ENCODE data around the gene ZBTB7C. TPM values are rescaled to one million over a fixed set of nuclear protein-coding genes. Genes with fewer than 3 reads are reported as not detected.

Gene ZBTB7C
- total and polyA plus RNA-seq, 2 of the 8 experiments (the other 6 are each of a cell fraction or from before 2014, with no cell fraction given) = 0.15 to 0.45 TPM

DNA sequence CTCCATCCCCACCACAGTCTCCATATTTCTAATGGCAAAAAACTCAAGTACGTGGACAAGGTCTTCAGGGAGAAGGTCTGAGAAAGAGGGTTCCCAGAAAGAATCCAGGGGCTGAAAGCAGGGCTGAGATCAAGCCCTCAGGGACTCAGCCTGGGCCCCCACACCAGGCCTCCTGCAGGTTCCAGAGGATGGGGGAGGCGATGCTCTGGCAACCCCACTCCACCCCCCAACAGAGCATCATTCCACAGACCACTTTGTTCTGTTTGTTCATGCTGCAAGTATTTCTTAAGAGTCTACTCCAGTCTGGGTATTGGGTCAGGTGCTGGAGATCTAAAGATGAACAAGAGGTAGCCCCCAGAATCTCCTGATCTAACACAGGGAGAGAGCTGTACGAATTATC lies 32.2 kb downstream of the ZBTB7C start:
- TF ChIP-seq, protein P1, sequence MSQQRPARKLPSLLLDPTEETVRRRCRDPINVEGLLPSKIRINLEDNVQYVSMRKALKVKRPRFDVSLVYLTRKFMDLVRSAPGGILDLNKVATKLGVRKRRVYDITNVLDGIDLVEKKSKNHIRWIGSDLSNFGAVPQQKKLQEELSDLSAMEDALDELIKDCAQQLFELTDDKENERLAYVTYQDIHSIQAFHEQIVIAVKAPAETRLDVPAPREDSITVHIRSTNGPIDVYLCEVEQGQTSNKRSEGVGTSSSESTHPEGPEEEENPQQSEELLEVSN (IDR thresholded peaks at IDR 0.05) = no peak
- TF ChIP-seq RFX5 (IDR thresholded peaks at IDR 0.05; ENCODE audit: borderline replicate concordance, low read depth, low read length) = no peak
- TF ChIP-seq CHD1 (IDR thresholded peaks at IDR 0.05; ENCODE audit: low read depth, low read length) = no peak
- no peak for TF ChIP-seq RBBP5 (IDR thresholded peaks at IDR 0.05; ENCODE audit: borderline replicate concordance, low read depth, low read length)
- no peak for TF ChIP-seq EGR1 (IDR thresholded peaks at IDR 0.05; ENCODE audit: borderline replicate concordance, low read depth, low read length)
- no peak for TF ChIP-seq CBX5 (IDR thresholded peaks at IDR 0.05; ENCODE audit: low read depth, low read length)
- TF ChIP-seq TCF12 (IDR thresholded peaks at IDR 0.05; ENCODE audit: low read depth, low read length) = no peak
- no peak for TF ChIP-seq GABPA (IDR thresholded peaks at IDR 0.05; ENCODE audit: borderline replicate concordance, insufficient read depth, low read length)
- TF ChIP-seq CTBP2 (IDR thresholded peaks at IDR 0.05; ENCODE audit: borderline replicate concordance, insufficient read depth, insufficient read length, low read length) = no peak
- H3K23me2 ChIP-seq (ENCODE audit: low read depth, low read length) = no peaks in the 10 kb centered on the region
- no peak overlapping the region for H2BK12ac ChIP-seq (ENCODE audit: low read depth, low read length)
- H3K79me2 ChIP-seq (ENCODE audit: control insufficient read depth in 1 of 2, insufficient read depth in 2 of 2, low read length in 2 of 2) = no peaks in the 10 kb centered on the region
- no peak overlapping the region for H3K56ac ChIP-seq (replicated peaks; ENCODE audit: insufficient read length, low read depth, low read length)
- no peak overlapping the region for H3K9ac ChIP-seq (replicated peaks in 1 of 4; ENCODE audit: extremely low read depth in 1 of 4, low read depth in 3 of 4, low read length in 3 of 4)
- WGBS, 2 experiments (ENCODE audit: extremely low coverage in 1 of 2, insufficient coverage in 1 of 2, insufficient read length in 1 of 2, insufficient replicate concordance in 2 of 2, low coverage in 1 of 2, low lambda C conversion rate in 2 of 2, missing lambda C conversion rate in 1 of 2) = 75% methylated on average over 3 of the region's 3 CpGs; no CpG with 5 or more reads in 1 of the 2 experiments
- H2BK20ac ChIP-seq (ENCODE audit: low read length) = no peak overlapping the region
- no peak overlapping the region for H4K91ac ChIP-seq (replicated peaks; ENCODE audit: insufficient read length, low read length)
- H3K4me1 ChIP-seq (replicated peaks in 1 of 4; ENCODE audit: control insufficient read depth in 3 of 4, insufficient read depth in 4 of 4, low read length in 3 of 4) = peaks cover 0 to 10% (median 0%) of the 10 kb centered on the region in 4 experiments; a peak in 3 of 7 replicates
- H2AFZ ChIP-seq (ENCODE audit: low read length) = no peak overlapping the region
- H2AK5ac ChIP-seq (ENCODE audit: low read depth, low read length) = no peak overlapping the region
- POLR2A ChIA-PET (ENCODE audit: partially characterized antibody) = no interaction called here
- CTCF ChIA-PET (ENCODE audit: partially characterized antibody) = interaction anchor here (0.7 to 1.8 kb wide), 2 partner anchors 50 to 81 kb away, joined by 3 to 6 read pairs; no protein-coding TSS in a partner anchor
- no peaks in the 10 kb centered on the region for H4K20me1 ChIP-seq (replicated peaks in 1 of 2; ENCODE audit: control insufficient read depth in 1 of 2, insufficient read depth in 2 of 2, low read length in 2 of 2)
- H3K23ac ChIP-seq (ENCODE audit: insufficient read length) = no peak overlapping the region
- no peaks in the 10 kb centered on the region for H3K79me1 ChIP-seq (ENCODE audit: low read depth, low read length)
- H3K4ac ChIP-seq (replicated peaks; ENCODE audit: insufficient read length, low read depth, low read length) = no peak overlapping the region
- no peak overlapping the region for H3K4me3 ChIP-seq (ENCODE audit: extremely low read depth in 1 of 4, insufficient read depth in 2 of 4, low read depth in 3 of 4, low read length in 4 of 4)
- H4K5ac ChIP-seq (ENCODE audit: insufficient read length, low read depth, low read length) = no peak overlapping the region
- H2BK120ac ChIP-seq (replicated peaks; ENCODE audit: low read depth, low read length) = no peak overlapping the region
- no peaks in the 10 kb centered on the region; a peak in 1 of 7 replicates for H3K27me3 ChIP-seq (replicated peaks in 1 of 4; ENCODE audit: control insufficient read depth in 3 of 4, extremely low read depth in 1 of 4, insufficient read depth in 3 of 4, low read length in 3 of 4)
- no peak for DNase-seq (ENCODE audit: low read depth in 1 of 2, low spot score in 2 of 2)
- H4K8ac ChIP-seq (ENCODE audit: extremely low read depth, insufficient read depth, low read length) = no peak overlapping the region
- no peaks in the 10 kb centered on the region for H3K9me3 ChIP-seq (ENCODE audit: insufficient read depth in 2 of 2, low read depth in 1 of 2, low read length in 1 of 2)
- H2BK15ac ChIP-seq (ENCODE audit: low read length) = no peak overlapping the region
- H3K27ac ChIP-seq (ENCODE audit: low read depth, low read length) = no peak overlapping the region
- H3K18ac ChIP-seq (ENCODE audit: extremely low read depth, low read length) = no peak overlapping the region
- no peak overlapping the region for H3K14ac ChIP-seq (ENCODE audit: insufficient read length)
- H3K36me3 ChIP-seq (ENCODE audit: control insufficient read depth in 2 of 4, insufficient read depth in 4 of 4, low read length in 3 of 4) = no peaks in the 10 kb centered on the region
- no peak overlapping the region for H2BK5ac ChIP-seq (ENCODE audit: low read depth, low read length)
- no peak overlapping the region for H3K4me2 ChIP-seq (ENCODE audit: insufficient read depth in 1 of 2, low read depth in 2 of 2, low read length in 2 of 2)
- FAIRE-seq = no peak
